Measurements from ENCODE around the gene NTRK1.

NTRK1 gene

GRCh38 chr1:156815307-156815826, 45.3 kb upstream of the NTRK1 start:
- CTCF ChIA-PET, result interaction anchor here (1.0 to 7.1 kb wide), 5 partner anchors 9 to 89 kb away, joined by 3 to 64 read pairs (median 5); partner anchors contain the start of gene NTRK1
- Histone ChIP-seq H3K36me3 (ENCODE audit: control insufficient read depth in 4 of 4, insufficient read depth in 4 of 4, low read length in 3 of 4) (no peaks in the 10 kb centered on the region), H3K27ac (ENCODE audit: insufficient read depth in 1 of 2, low read depth in 1 of 2, low read length in 2 of 2, poor library complexity in 1 of 2, severe bottlenecking in 2 of 2) (no peak overlapping the region), H3K4me3 (ENCODE audit: control insufficient read depth in 1 of 7, extremely low read depth in 1 of 7, insufficient read depth in 4 of 7, low read depth in 2 of 7, low read length in 6 of 7) (peak overlapping the region in 1 of 7 experiments; percentile 39), H3K4me1 (ENCODE audit: control extremely low read depth in 1 of 4, control insufficient read depth in 4 of 4, insufficient read depth in 4 of 4, low read length in 3 of 4) (peaks cover 4 to 34% (median 31%) of the 10 kb centered on the region in 4 experiments), H3K27me3 (replicated peaks in 2 of 5; ENCODE audit: control insufficient read depth in 4 of 5, insufficient read depth in 5 of 5, low read length in 4 of 5) (peaks cover 0 to 4% (median 0%) of the 10 kb centered on the region in 5 experiments), H3K9me3 (ENCODE audit: control extremely low read depth in 1 of 5, control insufficient read depth in 4 of 5, insufficient read depth in 2 of 5, low read depth in 1 of 5, low read length in 4 of 5) (no peaks in the 10 kb centered on the region)
- no peak for DNase-seq
- 100% methylated on average over 4 of the region's 5 CpGs for WGBS (ENCODE audit: insufficient coverage)
- POLR2A ChIA-PET, result no interaction called here

GRCh38 chr1:156815961-156816422, 44.7 kb upstream of the NTRK1 start:
- 82% methylated on average over 10 of the region's 10 CpGs for WGBS (ENCODE audit: insufficient coverage)
- peaks cover 0 to 4% (median 0%) of the 10 kb centered on the region in 5 experiments for H3K27me3 ChIP-seq (replicated peaks in 2 of 5; ENCODE audit: control insufficient read depth in 4 of 5, insufficient read depth in 5 of 5, low read length in 4 of 5)
- H3K27ac ChIP-seq (ENCODE audit: insufficient read depth in 1 of 2, low read depth in 1 of 2, low read length in 2 of 2, poor library complexity in 1 of 2, severe bottlenecking in 2 of 2), result peak overlapping the region in 1 of 2 experiments; percentile 52
- ChIA-PET POLR2A (no interaction called here), CTCF (interaction anchor here (0.5 to 7.1 kb wide), 8 partner anchors 8 to 110 kb away, joined by 3 to 64 read pairs (median 4); partner anchors contain the start of gene NTRK1)
- H3K4me3 ChIP-seq (ENCODE audit: control insufficient read depth in 1 of 7, extremely low read depth in 1 of 7, insufficient read depth in 4 of 7, low read depth in 2 of 7, low read length in 6 of 7), result peak overlapping the region in 3 of 7 experiments; percentile 13 to 53 (median 39)
- peaks cover 4 to 34% (median 31%) of the 10 kb centered on the region in 4 experiments for H3K4me1 ChIP-seq (ENCODE audit: control extremely low read depth in 1 of 4, control insufficient read depth in 4 of 4, insufficient read depth in 4 of 4, low read length in 3 of 4)
- H3K36me3 ChIP-seq (ENCODE audit: control insufficient read depth in 4 of 4, insufficient read depth in 4 of 4, low read length in 3 of 4), result no peaks in the 10 kb centered on the region
- H3K9me3 ChIP-seq (ENCODE audit: control extremely low read depth in 1 of 5, control insufficient read depth in 4 of 5, insufficient read depth in 2 of 5, low read depth in 1 of 5, low read length in 4 of 5), result no peaks in the 10 kb centered on the region
- DNase-seq, result no peak

GRCh38 chr1:156816561-156817328, 43.9 kb upstream of the NTRK1 start, which contains the start of gene SH2D2A:
SH2D2A (minus strand) TSS chr1:156816848; CDS start chr1:156816708, 140 bp downstream.
- Histone ChIP-seq H3K36me3 (ENCODE audit: control insufficient read depth in 4 of 4, insufficient read depth in 4 of 4, low read length in 3 of 4) (no peaks in the 10 kb centered on the region), H3K4me1 (ENCODE audit: control extremely low read depth in 1 of 4, control insufficient read depth in 4 of 4, insufficient read depth in 4 of 4, low read length in 3 of 4) (peaks cover 4 to 34% (median 31%) of the 10 kb centered on the region in 4 experiments), H3K4me3 (ENCODE audit: control insufficient read depth in 1 of 7, extremely low read depth in 1 of 7, insufficient read depth in 4 of 7, low read depth in 2 of 7, low read length in 6 of 7) (peak within 1 kb of the TSS in 4 of 7 experiments; percentile 13 to 53 (median 30)), H3K27ac (ENCODE audit: insufficient read depth in 1 of 2, low read depth in 1 of 2, low read length in 2 of 2, poor library complexity in 1 of 2, severe bottlenecking in 2 of 2) (peak within 1 kb of the TSS in 1 of 2 experiments; percentile 52), H3K9me3 (ENCODE audit: control extremely low read depth in 1 of 5, control insufficient read depth in 4 of 5, insufficient read depth in 2 of 5, low read depth in 1 of 5, low read length in 4 of 5) (no peaks in the 10 kb centered on the region), H3K27me3 (replicated peaks in 2 of 5; ENCODE audit: control insufficient read depth in 4 of 5, insufficient read depth in 5 of 5, low read length in 4 of 5) (peaks cover 0 to 4% (median 0%) of the 10 kb centered on the region in 5 experiments)
- CTCF ChIA-PET, result interaction anchor here (0.5 to 7.1 kb wide), 8 partner anchors 9 to 109 kb away, joined by 3 to 64 read pairs (median 4); partner anchors contain the start of gene NTRK1
- peak; percentile 98 to 99 (median 99) for DNase-seq
- POLR2A ChIA-PET, result interaction anchor here (0.6 to 1.1 kb wide), 3 partner anchors 32 to 325 kb away, joined by 3 read pairs; no protein-coding TSS in a partner anchor
- no CpG with 5 or more reads among the region's 10 CpGs for WGBS (ENCODE audit: insufficient coverage)

GRCh38 chr1:156821801-156822200, 38.9 kb upstream of the NTRK1 start:
- DNase-seq, result no peak
- ChIA-PET POLR2A (no interaction called here), CTCF (interaction anchor here (0.8 to 2.5 kb wide), 10 partner anchors 8 to 96 kb away, joined by 3 to 9 read pairs (median 6); partner anchors contain the start of gene NTRK1)
- H3K27me3 ChIP-seq (replicated peaks in 2 of 5; ENCODE audit: control insufficient read depth in 4 of 5, insufficient read depth in 5 of 5, low read length in 4 of 5), result no peaks in the 10 kb centered on the region
- 97% methylated on average over 3 of the region's 4 CpGs for WGBS (ENCODE audit: insufficient coverage)
- no peak overlapping the region for H3K27ac ChIP-seq (ENCODE audit: insufficient read depth in 1 of 2, low read depth in 1 of 2, low read length in 2 of 2, poor library complexity in 1 of 2, severe bottlenecking in 2 of 2)
- H3K4me3 ChIP-seq (ENCODE audit: control insufficient read depth in 1 of 7, extremely low read depth in 1 of 7, insufficient read depth in 4 of 7, low read depth in 2 of 7, low read length in 6 of 7), result no peak overlapping the region
- H3K9me3 ChIP-seq (ENCODE audit: control extremely low read depth in 1 of 5, control insufficient read depth in 4 of 5, insufficient read depth in 2 of 5, low read depth in 1 of 5, low read length in 4 of 5), result no peaks in the 10 kb centered on the region
- peaks cover 4 to 6% (median 5%) of the 10 kb centered on the region in 4 experiments for H3K4me1 ChIP-seq (ENCODE audit: control extremely low read depth in 1 of 4, control insufficient read depth in 4 of 4, insufficient read depth in 4 of 4, low read length in 3 of 4)
- H3K36me3 ChIP-seq (ENCODE audit: control insufficient read depth in 4 of 4, insufficient read depth in 4 of 4, low read length in 3 of 4), result no peaks in the 10 kb centered on the region

GRCh38 chr1:156822680-156823079, 38.0 kb upstream of the NTRK1 start:
- H3K4me1 ChIP-seq (ENCODE audit: control extremely low read depth in 1 of 4, control insufficient read depth in 4 of 4, insufficient read depth in 4 of 4, low read length in 3 of 4), result no peaks in the 10 kb centered on the region
- POLR2A ChIA-PET, result no interaction called here

GRCh38 chr1:156823210-156823790, 37.4 kb upstream of the NTRK1 start:
- Histone ChIP-seq H3K9me3 (ENCODE audit: control extremely low read depth in 1 of 5, control insufficient read depth in 4 of 5, insufficient read depth in 2 of 5, low read depth in 1 of 5, low read length in 4 of 5) (no peaks in the 10 kb centered on the region), H3K36me3 (ENCODE audit: control insufficient read depth in 4 of 4, insufficient read depth in 4 of 4, low read length in 3 of 4) (no peaks in the 10 kb centered on the region), H3K4me3 (ENCODE audit: control insufficient read depth in 1 of 7, extremely low read depth in 1 of 7, insufficient read depth in 4 of 7, low read depth in 2 of 7, low read length in 6 of 7) (no peak overlapping the region), H3K4me1 (ENCODE audit: control extremely low read depth in 1 of 4, control insufficient read depth in 4 of 4, insufficient read depth in 4 of 4, low read length in 3 of 4) (no peaks in the 10 kb centered on the region), H3K27me3 (replicated peaks in 2 of 5; ENCODE audit: control insufficient read depth in 4 of 5, insufficient read depth in 5 of 5, low read length in 4 of 5) (no peaks in the 10 kb centered on the region), H3K27ac (ENCODE audit: insufficient read depth in 1 of 2, low read depth in 1 of 2, low read length in 2 of 2, poor library complexity in 1 of 2, severe bottlenecking in 2 of 2) (no peak overlapping the region)
- ChIA-PET POLR2A (no interaction called here), CTCF (interaction anchor here (1.4 to 2.5 kb wide), 6 partner anchors 9 to 33 kb away, joined by 4 to 9 read pairs (median 7); no protein-coding TSS in a partner anchor)
- DNase-seq, result no peak
- WGBS (ENCODE audit: insufficient coverage), result 98% methylated on average over 5 of the region's 5 CpGs

More at GRCh38 chr1:156822680-156823079, 38.0 kb upstream of the NTRK1 start:
- Histone ChIP-seq H3K9me3 (ENCODE audit: control extremely low read depth in 1 of 5, control insufficient read depth in 4 of 5, insufficient read depth in 2 of 5, low read depth in 1 of 5, low read length in 4 of 5) (no peaks in the 10 kb centered on the region), H3K27ac (ENCODE audit: insufficient read depth in 1 of 2, low read depth in 1 of 2, low read length in 2 of 2, poor library complexity in 1 of 2, severe bottlenecking in 2 of 2) (no peak overlapping the region), H3K36me3 (ENCODE audit: control insufficient read depth in 4 of 4, insufficient read depth in 4 of 4, low read length in 3 of 4) (no peaks in the 10 kb centered on the region), H3K27me3 (replicated peaks in 2 of 5; ENCODE audit: control insufficient read depth in 4 of 5, insufficient read depth in 5 of 5, low read length in 4 of 5) (no peaks in the 10 kb centered on the region), H3K4me3 (ENCODE audit: control insufficient read depth in 1 of 7, extremely low read depth in 1 of 7, insufficient read depth in 4 of 7, low read depth in 2 of 7, low read length in 6 of 7) (no peak overlapping the region)
- DNase-seq, result no peak
- CTCF ChIA-PET, result interaction anchor here (0.7 to 2.5 kb wide), 10 partner anchors 9 to 97 kb away, joined by 3 to 9 read pairs (median 6); partner anchors contain the start of gene NTRK1
- WGBS (ENCODE audit: insufficient coverage), result no CpG with 5 or more reads among the region's 1 CpG

Measured in common myeloid progenitor, CD34-positive (primary cell).